ENCODE data around the gene URAD.

DNA sequence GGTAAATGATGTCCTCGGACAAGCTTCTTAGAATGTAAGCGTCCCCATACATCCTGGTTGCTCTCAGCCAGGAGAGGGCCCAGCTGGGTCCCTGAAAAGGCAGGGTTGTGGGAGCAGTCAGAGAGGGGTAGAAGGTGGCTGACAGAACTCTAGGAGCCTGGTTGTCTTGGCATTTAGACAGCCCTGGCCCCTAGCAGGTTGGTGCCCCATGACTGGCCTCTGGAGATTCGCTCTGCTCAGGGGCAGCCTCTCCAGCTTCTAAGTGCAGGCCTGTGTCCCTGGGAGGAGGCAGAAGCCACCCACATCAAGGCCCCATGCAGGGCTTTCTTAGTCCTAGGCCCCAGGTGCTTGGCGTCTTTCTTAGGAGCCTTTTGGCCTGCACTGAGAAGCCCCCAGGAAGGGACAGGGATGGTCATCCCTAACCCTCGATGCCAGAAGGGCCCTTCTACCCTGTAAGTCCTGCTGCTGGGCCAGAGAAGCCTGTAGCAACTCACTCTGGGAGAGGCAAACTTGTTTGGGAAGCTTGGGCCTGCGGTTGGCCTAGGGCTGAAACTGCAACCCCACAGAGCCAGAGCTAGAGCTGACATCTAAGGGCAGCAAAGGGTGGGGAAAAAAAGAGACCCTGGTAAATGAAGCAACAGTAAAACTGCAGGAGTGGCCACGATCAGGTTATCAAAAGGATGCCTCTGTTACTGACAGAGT lies 16.6 kb downstream of the URAD start:
- TF ChIP-seq, protein P1, sequence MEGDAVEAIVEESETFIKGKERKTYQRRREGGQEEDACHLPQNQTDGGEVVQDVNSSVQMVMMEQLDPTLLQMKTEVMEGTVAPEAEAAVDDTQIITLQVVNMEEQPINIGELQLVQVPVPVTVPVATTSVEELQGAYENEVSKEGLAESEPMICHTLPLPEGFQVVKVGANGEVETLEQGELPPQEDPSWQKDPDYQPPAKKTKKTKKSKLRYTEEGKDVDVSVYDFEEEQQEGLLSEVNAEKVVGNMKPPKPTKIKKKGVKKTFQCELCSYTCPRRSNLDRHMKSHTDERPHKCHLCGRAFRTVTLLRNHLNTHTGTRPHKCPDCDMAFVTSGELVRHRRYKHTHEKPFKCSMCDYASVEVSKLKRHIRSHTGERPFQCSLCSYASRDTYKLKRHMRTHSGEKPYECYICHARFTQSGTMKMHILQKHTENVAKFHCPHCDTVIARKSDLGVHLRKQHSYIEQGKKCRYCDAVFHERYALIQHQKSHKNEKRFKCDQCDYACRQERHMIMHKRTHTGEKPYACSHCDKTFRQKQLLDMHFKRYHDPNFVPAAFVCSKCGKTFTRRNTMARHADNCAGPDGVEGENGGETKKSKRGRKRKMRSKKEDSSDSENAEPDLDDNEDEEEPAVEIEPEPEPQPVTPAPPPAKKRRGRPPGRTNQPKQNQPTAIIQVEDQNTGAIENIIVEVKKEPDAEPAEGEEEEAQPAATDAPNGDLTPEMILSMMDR (IDR thresholded peaks at IDR 0.05), result no peak
- no peak for TF ChIP-seq POLR2AphosphoS5 (IDR thresholded peaks at IDR 0.05)
